Uterus (tissue), 4 donors: Measurements from ENCODE around the gene TTC7B. TPM values are rescaled to one million over a fixed set of nuclear protein-coding genes. Genes with fewer than 3 reads are reported as not detected.

Experiments used
- DNase-seq, 2 donors: peaks; one replicate each; pipeline ENCODE4 v3.0.0-alpha.2; 2019 to 2020
- H3K27ac ChIP-seq, 2 donors: fragments of 200-600 bp; sonication (generic); 1 replicate in 1 of 2; 2 replicates in 1 of 2; pipeline ENCODE4 v1.5.1; 2016 to 2018
- H3K27me3 ChIP-seq, 2 donors: fragments of 200-600 bp; sonication (generic); one replicate each; pipeline ENCODE4 v1.5.1; 2018 to 2019; ENCODE audit warnings: control low read depth in 1 of 2
- H3K36me3 ChIP-seq, 2 donors: fragments of 200-600 bp; sonication (generic); one replicate each; pipeline ENCODE4 v1.5.1; 2019; ENCODE audit warnings: control low read depth in 1 of 2
- H3K4me1 ChIP-seq, 2 donors: fragments of 200-600 bp; sonication (generic); one replicate each; pipeline ENCODE4 v1.5.1; 2018 to 2019; ENCODE audit warnings: control low read depth in 1 of 2
- H3K4me3 ChIP-seq, 2 donors: fragments of 200-600 bp; sonication (generic); 1 replicate in 1 of 2; 2 replicates in 1 of 2; pipeline ENCODE4 v1.5.1; 2018 to 2019; ENCODE audit warnings: mild to moderate bottlenecking in 1 of 2
- H3K9me3 ChIP-seq, 2 donors: fragments of 200-600 bp; sonication (generic); one replicate each; pipeline ENCODE4 v1.5.1; 2019; ENCODE audit warnings: control low read depth in 1 of 2
- POLR2A ChIP-seq, 2 donors: fragments of 450-650 bp; IDR thresholded peaks; one replicate each; pipeline ENCODE4 v1.6.1; 2016; ENCODE audit warnings: antibody characterized with exemption in 2 of 2, mild to moderate bottlenecking in 1 of 2, moderate library complexity in 1 of 2
- intact Hi-C: fragments of 100-400 bp; cut with DNase I; formaldehyde crosslinking; loops from one replicate; pipeline ENCODE4 v1.15.1; 2023; ENCODE audit warnings: low total_unique reads
- total RNA-seq, 4 donors: library from RNA; depleted of rRNA in 3 of 4; stranded (reverse); fragments of >200 nt in 3 of 4; gene quantifications; one replicate each; pipeline versions ENCODE4 v1.1.0 to v1.2.4, GENCODE V29; 2014 to 2023
- TF ChIP-seq, protein P1 (sequence below), 4 experiments: fragments of 200-600 bp in 2 of 4; fragments of 450-650 bp in 2 of 4; sonication (generic) in 2 of 4; IDR thresholded peaks; one replicate each; pipeline ENCODE4 v1.5.1; 2016 to 2019; ENCODE audit warnings: antibody characterized with exemption in 4 of 4, mild to moderate bottlenecking in 2 of 4, moderate library complexity in 1 of 4
- donor health status: DM: yes; HTN: yes; CAD: no.

TTC7B gene
- total RNA-seq, 4 donors from 2014 or later, result 15.3 to 73.9 (median 28.0) TPM

DNA sequence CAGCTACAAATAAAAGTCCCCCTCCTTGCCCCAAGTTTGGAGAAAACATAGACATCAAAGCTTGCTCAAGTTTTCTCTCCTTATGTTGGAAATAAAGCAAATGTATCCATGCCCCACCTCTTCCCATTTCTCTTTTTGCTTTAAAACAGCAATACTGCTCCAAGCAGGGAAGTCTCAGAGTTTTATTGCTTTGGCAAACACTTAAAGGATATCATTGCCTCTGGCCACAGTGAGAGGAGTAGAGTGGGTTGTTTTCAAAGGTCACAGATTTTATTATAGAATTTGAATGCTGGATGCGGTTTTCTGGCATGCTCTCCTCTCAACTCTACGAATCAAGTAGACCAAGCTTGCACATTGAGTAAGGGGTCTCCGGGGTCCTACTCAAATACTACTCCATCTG, 149.7 kb downstream of the TTC7B start:
- Histone ChIP-seq H3K27ac (no peak overlapping the region), H3K36me3 (no peaks in the 10 kb centered on the region), H3K4me3 (no peak overlapping the region), H3K27me3 (no peaks in the 10 kb centered on the region), H3K4me1 (no peaks in the 10 kb centered on the region), H3K9me3 (peaks cover 0 to 4% of the 10 kb centered on the region in 2 donors)
- TF ChIP-seq, protein P1, sequence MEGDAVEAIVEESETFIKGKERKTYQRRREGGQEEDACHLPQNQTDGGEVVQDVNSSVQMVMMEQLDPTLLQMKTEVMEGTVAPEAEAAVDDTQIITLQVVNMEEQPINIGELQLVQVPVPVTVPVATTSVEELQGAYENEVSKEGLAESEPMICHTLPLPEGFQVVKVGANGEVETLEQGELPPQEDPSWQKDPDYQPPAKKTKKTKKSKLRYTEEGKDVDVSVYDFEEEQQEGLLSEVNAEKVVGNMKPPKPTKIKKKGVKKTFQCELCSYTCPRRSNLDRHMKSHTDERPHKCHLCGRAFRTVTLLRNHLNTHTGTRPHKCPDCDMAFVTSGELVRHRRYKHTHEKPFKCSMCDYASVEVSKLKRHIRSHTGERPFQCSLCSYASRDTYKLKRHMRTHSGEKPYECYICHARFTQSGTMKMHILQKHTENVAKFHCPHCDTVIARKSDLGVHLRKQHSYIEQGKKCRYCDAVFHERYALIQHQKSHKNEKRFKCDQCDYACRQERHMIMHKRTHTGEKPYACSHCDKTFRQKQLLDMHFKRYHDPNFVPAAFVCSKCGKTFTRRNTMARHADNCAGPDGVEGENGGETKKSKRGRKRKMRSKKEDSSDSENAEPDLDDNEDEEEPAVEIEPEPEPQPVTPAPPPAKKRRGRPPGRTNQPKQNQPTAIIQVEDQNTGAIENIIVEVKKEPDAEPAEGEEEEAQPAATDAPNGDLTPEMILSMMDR (IDR thresholded peaks at IDR 0.05), result no peak
- TF ChIP-seq POLR2A (IDR thresholded peaks at IDR 0.05), result no peak
- intact Hi-C loops, result no loop called here
- no peak for DNase-seq

DNA sequence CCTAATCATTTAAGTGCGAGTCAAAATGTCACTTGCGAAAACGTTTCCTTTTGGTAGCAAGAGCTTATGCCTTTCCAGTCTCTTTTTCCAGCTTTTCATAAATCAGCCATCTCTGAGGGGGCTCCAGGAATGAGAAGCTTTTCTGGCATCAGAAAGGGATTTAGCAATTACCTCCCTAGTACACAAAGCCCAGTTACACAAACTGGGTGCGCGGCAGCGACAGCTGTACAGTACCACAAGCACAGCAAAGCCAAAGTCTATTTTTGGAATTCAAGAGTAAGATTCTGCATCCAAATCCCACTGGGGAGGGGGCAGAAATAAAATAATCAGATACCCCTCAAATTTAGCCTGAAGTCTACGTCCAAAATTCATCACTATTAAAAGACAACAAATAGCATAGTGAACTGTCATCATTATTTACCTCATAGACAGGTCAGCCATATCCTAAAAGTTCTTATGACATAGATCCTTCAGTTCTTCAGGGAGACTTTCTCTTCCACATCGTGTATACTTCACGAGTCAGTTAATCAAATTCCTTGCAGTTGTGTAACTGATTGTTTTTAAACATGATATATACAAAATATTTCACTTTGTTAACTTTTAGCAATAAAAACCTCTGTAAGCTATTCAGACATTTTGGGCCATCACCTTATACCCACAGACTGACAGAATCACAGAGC, 150.8 kb downstream of the TTC7B start:
- DNase-seq, result no peak
- no peak for TF ChIP-seq POLR2A (IDR thresholded peaks at IDR 0.05)
- TF ChIP-seq, protein P1 (IDR thresholded peaks at IDR 0.05), result no peak
- no peaks in the 10 kb centered on the region for H3K27me3 ChIP-seq
- H3K4me3 ChIP-seq, result no peak overlapping the region
- H3K27ac ChIP-seq, result no peak overlapping the region
- intact Hi-C loops, result no loop called here
- peaks cover 0 to 4% of the 10 kb centered on the region in 2 donors for H3K9me3 ChIP-seq
- no peaks in the 10 kb centered on the region for H3K36me3 ChIP-seq
- no peaks in the 10 kb centered on the region for H3K4me1 ChIP-seq

DNA sequence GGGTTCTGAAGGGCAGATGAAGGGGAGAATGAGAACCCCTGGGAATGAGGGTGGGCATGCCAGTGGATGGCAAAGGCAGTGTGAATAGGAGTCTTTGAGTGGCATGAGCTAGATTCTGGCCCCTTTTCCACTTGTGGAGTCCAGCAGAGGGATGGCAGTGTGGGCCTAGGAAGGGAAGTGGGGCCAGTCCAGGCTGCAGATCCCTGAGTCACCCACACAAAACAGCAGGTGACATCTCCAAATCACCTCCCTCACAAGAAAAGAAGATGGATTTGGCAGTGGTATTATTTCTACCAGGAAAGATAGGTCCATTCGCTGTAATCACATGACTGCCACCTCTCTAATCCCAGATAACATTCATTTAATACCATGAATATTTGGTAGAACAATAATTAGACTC, 151.3 kb downstream of the TTC7B start:
- DNase-seq, result no peak
- TF ChIP-seq, protein P1 (IDR thresholded peaks at IDR 0.05), result no peak
- no peak for TF ChIP-seq POLR2A (IDR thresholded peaks at IDR 0.05)
- intact Hi-C loops, result no loop called here
- Histone ChIP-seq H3K4me1 (no peaks in the 10 kb centered on the region), H3K4me3 (no peak overlapping the region), H3K9me3 (peaks cover 0 to 4% of the 10 kb centered on the region in 2 donors), H3K36me3 (no peaks in the 10 kb centered on the region), H3K27me3 (no peaks in the 10 kb centered on the region), H3K27ac (no peak overlapping the region)

DNA sequence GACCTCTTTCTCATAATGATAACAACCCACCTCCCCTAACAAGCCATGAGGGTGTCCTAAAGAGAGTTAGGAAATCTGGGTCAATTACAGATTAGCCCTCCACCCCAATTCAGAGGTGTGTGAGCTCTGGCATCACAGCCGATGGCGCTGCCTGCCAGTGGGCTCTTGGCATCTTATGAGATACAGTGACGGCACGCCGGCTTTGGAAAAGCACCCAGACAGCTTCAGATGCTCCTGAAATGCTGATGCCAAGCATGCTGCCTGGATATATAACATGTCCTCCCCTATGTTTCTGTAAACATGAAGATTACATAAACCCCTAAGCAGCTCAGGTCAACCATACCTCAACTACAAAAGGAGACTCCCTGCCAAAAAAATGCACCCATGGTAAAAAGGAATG, 152.6 kb downstream of the TTC7B start:
- H3K36me3 ChIP-seq, result no peaks in the 10 kb centered on the region
- DNase-seq, result no peak
- no peak overlapping the region for H3K27ac ChIP-seq
- TF ChIP-seq, protein P1 (IDR thresholded peaks at IDR 0.05), result no peak
- no peak for TF ChIP-seq POLR2A (IDR thresholded peaks at IDR 0.05)
- no peaks in the 10 kb centered on the region for H3K27me3 ChIP-seq
- no peaks in the 10 kb centered on the region for H3K4me1 ChIP-seq
- intact Hi-C loops, result no loop called here
- H3K4me3 ChIP-seq, result no peak overlapping the region
- H3K9me3 ChIP-seq, result no peaks in the 10 kb centered on the region

DNA sequence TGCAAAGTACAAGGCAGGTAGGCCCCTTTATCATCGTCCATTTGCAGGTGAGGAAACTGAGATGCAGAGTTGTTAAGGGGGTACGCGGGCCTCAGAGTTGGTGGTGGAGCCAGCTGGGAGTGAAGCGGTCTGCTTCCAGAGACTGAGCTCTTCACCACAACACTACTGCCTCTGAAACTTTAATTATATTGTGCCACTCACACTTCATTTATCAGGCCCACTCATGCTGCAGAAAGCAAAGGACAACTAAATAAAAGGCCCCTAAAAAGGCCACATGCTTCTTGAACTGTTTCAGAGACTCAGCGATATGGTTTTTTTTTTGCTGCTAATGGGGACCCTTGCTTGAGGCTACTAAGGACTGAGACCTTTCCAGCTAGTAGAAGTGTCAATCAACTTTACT, 153.1 kb downstream of the TTC7B start:
- Histone ChIP-seq H3K36me3 (no peaks in the 10 kb centered on the region), H3K27me3 (no peaks in the 10 kb centered on the region), H3K4me1 (no peaks in the 10 kb centered on the region), H3K27ac (no peak overlapping the region), H3K4me3 (no peak overlapping the region), H3K9me3 (no peaks in the 10 kb centered on the region)
- intact Hi-C loops, result no loop called here
- TF ChIP-seq, protein P1 (IDR thresholded peaks at IDR 0.05), result no peak
- no peak for TF ChIP-seq POLR2A (IDR thresholded peaks at IDR 0.05)
- no peak for DNase-seq
